Stimulated activated CD4-positive, alpha-beta T cell treated with anti-CD3 and anti-CD28 coated beads, TNF-alpha, amount 100 ng/mL, for 1 hour (primary cell): ENCODE results near the gene ST6GALNAC3.
"Not testable (repeated sequence)": the region's sequence is repeated elsewhere in the genome, so short reads cannot be mapped to it uniquely, and the experiment has no call there.

Experiments
- DNase-seq, 3 donors: peaks; one replicate each; pipeline ENCODE4 v3.0.0-alpha.2; 2020; ENCODE audit warnings: low read depth in 3 of 3, low spot score in 1 of 3

Gene ST6GALNAC3

DNA sequence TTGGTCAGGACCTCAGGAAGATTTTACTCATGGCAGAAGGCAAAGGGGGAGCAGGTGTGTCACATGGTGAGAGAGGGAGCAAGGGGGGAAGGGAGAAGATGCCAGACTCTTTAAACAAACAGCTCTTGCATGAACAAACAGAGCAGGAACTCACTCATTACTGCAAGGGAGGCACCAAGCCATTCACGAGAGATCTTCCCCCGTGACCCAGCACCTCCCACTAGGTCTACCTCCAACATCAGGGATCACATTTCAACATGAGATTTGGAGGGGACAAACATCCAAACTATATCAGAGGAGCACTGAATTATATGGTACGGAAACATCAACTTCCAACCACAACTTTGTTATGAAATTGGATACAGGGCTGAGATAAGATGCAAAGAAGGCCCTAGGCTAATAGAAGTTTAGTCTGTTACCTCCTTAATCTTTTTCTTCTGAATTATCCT, 164.9 kb downstream of the ST6GALNAC3 start:
- DNase-seq = no peak

DNA sequence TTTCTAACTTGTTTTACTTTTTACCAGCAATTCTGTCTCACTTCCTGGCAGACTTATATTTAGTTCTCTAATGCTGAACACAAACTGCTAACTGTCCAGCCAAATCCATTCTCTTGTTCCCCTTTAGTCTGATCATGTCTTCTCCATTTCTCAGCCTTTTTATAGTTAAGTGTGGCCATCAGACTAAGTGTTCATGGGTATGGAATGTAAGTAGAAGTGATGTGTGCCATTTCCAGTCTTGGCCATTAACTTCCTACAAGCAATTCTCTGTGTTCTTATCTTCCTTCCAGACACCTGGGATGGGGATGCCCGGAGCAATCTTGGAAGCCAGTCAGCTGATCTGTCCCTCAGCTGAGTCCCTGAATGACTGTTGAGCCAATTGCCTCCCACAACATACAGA, 165.8 kb downstream of the ST6GALNAC3 start:
- no peak for DNase-seq

DNA sequence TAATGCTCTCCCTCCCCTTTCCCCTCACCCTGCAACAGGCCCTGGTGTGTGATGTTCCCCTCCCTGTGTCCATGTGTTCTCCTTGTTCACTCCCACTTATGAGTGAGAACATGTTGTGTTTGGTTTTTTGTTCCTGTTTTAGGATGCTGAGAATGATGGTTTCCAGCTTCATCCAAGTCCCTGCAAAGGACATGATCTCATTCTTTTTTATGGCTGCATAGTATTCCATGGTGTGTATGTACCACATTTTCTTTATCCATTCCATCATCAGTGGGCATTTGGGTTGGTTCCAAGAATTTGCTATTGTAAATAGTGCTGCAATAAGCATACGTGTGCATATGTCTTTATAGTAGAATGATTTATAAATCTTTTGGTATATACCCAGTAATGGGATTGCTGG, 168.0 kb downstream of the ST6GALNAC3 start:
- not testable (repeated sequence) for DNase-seq

DNA sequence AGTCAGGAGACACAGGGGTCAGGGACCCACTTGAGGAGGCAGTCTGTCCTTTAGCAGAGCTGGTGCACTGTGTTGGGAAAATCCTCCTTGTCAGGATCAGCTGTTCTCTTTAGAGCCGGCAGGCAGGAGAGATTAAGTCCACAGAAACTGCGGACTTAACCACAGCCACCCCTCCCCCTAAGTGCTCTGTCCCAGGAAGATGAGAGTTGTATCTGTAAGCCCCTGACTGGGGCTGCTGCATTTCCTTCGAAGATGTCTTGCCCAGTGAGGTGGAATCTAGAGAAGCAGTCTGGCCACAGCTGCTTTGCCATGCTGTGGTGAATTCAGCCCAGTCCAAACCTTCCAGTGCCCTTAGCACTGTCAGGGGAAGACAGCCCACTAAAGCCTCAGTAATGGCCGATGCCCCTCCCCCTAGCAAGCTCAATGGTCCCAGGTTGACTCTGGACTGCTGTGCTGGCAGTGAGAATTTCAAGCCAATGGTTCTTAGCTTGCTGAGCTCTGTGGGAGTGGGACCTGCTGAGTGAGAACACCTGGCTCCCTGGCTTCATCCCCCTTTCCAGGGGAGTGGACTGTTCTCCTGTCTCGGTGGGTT, 172.8 kb downstream of the ST6GALNAC3 start:
- DNase-seq = no peak

DNA sequence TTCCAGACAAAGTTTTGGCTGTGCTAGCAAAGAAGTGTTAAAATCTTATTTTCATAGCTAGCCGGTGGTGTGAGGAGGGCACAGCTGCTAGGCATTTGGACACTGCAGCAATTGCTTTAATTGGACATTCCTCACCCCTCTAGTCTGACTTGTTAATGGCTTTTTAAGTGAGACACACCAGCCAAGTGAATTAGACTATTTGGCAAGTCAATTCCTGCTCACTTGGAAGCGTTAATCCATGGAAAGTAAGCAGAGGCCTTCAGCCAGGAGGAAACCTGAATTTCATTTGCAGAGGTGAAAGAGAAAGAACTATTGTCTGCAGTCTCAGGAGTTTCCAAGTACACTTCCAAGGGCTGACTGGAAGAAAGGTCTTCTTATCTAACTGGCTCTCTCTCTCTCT, 175.7 kb downstream of the ST6GALNAC3 start:
- no peak for DNase-seq

DNA sequence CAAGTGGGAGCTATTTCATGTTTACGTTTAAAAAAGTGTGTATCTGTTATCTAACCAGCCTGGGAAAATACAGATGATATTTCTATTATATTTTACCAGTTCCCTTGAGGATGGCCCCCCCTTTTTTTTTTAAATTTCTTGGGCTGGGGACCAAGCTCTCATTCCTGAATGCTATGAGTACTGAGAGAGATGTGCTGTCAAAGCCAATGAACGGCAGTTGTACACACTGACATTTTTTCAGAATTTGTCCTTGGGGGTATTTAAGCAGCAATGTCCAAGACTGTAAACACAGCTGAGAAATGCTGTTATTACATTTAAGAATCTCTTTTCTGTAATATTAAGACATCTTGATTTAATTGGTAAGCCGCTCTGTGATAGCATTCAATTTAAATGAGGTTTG, 177.9 kb downstream of the ST6GALNAC3 start:
- DNase-seq = no peak

DNA sequence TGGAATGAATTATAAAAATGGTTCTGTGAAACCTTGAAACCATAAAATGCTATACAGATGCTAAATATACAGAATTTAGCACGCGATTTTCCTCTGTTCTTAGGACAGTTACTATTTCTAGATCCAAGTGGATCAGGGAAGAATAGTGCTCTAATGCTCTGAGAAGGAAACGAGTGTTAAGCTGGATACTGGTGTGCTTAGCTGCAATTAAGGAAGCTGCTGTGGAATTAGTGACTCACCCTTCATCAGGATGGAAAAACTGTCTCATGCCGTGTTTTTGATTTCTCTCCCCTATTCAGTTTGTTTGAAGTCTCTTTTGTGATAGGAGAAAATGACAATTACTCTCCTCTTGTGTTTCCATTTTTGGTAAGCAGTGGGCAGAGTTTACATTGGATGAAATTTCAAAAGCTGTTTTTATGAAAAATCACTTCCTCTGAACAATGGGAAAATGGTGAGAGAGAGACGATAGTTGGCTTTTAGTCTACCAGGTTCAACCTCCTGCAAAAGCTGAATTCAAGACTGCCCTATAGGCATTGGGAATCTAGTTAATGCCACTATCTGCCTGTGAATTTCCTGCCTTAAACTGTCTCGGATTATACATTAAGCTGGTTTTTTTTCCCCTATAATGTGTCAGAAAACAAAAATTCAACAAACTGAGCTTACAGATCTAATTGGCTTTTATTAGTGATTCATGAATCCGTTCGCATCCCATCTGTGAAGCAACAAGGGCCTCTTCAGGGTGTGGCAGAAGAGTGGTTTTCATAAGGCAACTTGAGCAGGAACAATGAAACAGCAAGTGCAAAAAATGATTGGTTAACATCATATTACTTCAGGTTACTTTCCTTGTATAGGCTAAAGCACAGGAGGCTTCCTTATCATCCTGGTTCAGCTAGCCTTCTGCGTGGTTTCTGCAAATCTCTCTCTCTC, 179.8 kb downstream of the ST6GALNAC3 start:
- DNase-seq = no peak

DNA sequence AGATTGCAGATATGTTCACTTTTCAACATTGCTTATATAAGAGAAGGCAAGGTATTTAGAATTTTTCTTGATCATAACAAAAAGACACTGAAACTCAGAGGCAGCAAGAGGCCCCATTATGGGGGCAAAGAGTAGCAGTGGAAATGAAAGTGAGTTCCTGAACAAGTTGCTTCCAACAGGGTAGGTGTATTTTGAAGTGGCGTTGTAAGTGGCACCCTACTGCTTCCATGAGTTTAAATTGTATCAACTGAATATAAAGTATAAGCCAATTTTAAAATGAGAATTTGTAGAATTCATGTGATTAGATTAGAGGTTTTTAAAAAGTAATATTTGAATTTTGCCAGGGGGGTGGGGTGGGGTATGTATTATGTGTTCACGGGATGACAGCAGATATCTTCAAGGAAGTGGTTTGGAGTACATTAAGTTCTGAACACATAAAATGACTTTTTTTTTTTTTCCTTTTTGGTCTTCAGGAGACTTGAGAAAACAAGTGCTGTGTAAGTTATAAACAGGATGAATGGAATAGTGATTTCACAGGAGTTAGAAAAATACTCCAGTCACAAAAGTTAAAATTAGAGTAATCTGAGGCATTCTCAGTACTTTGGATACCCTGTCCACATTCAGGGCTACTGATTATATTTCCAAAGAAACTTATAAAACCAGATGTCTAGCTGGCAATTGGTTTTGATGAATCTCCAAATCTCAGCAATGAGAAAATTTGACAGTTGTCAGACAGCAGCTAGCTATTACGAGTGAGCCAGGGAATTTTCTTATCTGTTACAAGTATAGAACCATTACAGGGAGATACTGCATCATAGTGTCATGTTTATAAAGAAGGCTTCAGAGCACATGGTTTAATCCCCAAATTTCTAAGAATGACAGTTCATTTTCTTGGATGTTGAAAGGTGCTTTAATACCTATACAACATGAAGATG, 182.0 kb downstream of the ST6GALNAC3 start:
- DNase-seq = no peak

DNA sequence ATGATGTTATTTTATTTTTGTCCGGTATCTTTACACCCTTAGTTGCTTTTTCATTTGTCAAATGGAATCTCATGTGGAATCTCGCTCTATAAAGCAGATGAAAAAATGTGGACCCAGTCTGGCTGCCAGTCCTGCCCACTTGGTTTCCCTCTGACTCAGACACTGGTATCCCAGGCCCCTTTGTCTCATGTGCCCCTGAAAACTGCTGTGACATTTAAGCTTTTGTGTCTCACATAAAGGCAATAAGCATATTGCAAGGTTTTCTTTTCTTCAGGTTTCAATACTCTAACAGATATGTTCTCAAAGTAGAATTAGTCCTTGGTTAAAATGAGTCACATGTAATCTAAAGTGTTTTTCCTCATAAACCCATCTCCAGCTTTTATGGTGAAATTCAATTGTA, 183.3 kb downstream of the ST6GALNAC3 start:
- no peak for DNase-seq

DNA sequence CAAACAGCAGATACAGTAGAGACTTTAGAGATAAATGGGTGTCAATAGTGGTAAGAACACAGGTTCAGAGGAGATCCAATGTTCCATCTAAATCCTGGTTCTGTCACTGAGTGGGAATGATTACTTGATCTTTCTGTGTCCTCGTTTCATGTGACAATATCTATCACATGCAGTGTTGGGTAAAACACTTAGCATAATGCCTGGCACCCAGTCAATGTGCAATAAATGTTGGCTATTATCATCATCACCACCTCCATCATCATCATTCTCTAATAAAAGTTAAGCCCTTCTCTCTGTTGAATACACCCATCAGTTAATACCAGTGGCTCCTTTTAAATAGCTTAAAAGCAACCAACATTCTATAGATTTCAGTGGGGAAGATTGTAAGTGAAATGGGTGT, 184.7 kb downstream of the ST6GALNAC3 start:
- no peak for DNase-seq

DNA sequence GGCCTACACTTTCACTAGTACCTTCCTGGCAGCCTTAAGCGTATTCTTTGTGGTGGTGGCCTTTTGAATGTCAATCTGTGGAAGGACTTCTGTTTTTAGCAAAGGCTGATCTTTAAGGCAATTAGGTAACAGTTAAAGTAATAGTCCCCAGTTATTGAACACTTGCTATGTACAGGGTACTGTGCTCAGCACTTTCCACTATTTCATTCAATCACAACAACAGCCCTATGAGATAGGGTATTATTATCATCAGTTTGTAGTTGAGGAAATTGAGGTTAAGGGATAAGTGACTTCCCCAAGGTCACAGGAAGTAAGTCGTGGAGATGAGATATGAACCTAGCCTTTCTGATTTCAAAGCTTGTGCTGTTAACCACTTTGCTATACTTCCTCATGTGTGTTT, 185.7 kb downstream of the ST6GALNAC3 start:
- no peak for DNase-seq

DNA sequence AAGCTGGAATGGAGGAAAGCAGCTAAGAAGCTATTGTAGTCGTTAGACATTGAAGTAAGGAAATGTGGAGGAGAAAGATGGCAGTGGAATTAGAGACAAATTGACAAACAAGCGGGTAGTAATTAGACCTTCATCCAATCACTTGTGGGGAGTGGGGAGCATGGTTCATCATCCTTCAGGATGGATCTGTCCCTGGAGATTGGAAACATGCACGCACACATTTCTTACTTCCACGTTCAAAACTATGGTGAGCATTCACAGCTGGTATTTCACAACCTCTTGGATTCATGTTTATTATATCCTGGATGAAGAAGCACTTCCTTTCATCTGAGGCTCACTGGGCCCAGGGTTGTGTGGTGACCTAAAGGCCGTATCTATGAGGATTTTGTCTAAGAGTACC, 188.1 kb downstream of the ST6GALNAC3 start:
- no peak for DNase-seq

DNA sequence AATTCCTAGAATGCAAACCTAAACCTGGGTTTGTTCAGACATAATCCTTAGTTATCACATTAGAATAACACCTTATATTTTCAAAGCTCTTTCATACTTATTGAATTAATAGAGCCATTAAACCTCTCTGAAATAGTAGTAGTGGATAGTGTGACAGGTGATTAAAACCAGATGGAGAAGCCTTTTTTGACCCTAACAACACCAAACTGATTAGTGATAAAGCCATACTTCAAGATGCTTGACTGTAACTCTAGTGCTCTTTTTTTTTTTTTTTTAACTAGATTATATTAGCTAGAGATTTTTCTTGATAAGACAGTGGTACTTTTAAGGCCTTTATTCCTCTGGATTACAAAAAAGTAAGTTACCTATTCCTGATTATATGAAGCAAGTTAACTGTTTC, 190.1 kb downstream of the ST6GALNAC3 start:
- DNase-seq = no peak

DNA sequence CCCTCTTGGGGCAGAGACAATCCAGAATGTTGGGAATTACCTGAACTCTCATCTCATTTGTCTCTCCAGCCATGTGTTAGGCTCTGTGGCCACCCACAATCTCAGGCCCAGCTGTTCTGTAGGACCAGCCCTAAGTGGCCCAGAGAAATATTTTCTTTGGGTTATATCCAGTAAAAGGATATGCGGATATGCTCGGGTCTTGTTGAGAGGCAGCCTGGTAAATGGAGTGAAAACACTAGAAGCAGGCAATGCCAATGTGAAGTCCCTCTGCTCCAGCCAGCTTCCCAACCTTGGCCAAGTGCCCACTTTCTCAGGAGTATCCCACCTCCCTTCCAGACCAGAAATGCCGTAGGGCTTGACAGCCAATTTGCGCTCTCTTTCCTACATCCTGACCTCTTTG, 192.2 kb downstream of the ST6GALNAC3 start:
- DNase-seq = no peak

DNA sequence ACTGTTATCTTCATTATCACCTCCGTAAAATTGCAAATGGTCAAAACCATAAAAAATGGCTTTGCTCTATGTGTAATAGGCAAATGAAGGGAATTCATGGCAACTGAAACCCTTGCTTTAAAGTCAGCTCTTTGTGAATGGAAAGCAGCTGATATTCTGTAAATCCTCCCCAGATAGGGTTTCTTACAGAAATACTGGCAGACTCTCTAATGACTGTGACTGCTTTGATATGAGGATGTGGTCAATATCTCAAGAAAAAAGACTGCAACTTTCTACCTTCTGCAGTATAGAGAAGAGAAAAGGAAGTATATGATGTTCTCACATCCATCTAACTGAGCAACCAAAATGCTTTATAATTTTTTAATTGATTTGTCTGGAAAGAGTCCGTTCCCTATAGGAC, 193.1 kb downstream of the ST6GALNAC3 start:
- DNase-seq = no peak

DNA sequence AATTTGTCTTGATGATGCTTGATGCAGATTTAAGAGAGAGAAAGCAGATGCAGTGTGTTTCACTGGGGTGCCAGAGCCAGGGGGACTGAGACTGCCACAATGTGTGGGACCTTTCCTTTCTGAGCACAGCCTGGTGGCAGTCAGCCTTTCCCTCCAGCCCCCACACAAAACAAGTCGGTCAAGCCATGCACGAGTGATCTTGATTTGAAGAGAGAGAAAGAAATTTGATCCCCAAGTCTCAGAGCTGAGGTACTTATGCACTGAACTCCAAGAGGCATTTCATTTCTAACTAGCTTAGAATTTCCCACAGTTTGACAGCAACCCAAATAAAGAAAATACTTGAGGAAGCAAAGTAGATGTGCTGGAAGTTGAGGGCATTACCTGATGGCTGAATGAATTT, 193.8 kb downstream of the ST6GALNAC3 start:
- DNase-seq = no peak

DNA sequence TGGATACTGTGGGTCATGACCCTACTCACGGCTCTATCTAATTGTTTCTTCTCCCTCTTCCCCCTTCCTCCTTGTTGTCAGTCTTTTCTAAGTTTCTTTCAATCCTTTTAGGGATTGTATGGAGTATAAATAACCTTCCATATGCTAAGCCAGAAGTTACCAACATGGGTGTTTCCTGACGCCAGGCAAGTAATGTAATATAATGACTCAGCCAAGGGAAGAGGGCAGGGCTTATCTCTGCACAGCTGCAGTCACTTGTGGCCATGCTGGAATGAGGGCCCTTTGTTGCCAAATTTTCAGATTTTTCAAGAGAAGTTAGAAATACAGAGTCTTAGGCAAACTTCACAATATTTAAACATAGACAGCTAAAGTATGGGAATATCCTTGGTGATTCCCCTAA, 194.6 kb downstream of the ST6GALNAC3 start:
- no peak for DNase-seq

DNA sequence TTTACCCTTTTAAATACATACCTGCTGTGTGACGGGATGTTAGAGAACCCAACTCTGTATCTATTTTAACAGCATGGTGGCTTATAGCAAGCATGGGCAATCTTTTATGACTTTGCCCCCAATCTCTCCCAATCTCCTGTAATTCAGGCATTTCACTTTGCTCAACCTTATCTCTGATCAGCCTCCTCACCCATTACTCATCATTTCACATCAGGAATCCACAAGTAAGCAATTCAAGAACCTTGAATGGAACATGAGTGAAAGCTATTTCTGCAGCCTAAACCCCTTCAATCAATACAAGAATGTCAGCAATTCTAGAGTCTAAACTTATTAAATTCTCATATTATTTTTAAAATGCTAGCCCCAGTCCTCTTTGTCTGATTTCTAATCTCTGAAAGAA, 199.8 kb downstream of the ST6GALNAC3 start:
- no peak for DNase-seq

DNA sequence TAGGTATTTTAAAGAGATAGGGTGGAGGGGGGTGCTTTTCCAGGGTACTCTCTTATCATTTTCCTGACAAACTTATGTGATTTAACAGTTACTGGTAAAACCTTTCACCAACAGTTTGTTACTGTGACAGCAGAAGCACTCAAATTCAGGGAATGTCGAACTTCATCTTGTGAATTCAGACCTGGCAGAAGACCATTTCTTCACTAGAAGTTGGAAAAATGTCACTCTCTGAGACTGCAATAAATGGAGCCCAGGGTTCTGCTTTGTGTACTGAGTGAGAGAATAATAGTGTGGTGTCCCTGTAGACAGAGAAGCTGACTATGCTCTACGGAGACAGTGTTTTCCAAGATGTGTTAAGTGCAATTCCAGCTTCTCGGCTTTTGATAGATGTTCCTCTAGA, 200.2 kb downstream of the ST6GALNAC3 start:
- DNase-seq = no peak

DNA sequence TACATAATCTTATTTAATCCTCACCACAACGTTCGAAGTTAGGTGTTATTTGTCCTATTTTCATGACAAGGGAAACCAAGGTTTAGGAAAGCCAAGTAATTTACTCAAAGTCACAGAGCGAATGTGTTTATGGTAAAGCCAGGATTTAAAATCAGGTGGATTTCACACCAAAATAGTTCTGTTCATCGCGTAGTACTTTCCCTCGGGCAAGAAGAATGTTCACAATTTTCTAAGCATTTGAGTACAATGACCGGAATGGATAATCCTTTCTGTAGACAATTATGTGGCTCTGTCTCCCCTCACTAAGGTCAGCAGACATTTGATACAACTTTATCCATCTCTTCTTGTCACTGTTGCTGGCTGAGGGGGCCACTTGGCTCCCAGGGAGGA, 204.2 kb downstream of the ST6GALNAC3 start:
- DNase-seq = no peak

DNA sequence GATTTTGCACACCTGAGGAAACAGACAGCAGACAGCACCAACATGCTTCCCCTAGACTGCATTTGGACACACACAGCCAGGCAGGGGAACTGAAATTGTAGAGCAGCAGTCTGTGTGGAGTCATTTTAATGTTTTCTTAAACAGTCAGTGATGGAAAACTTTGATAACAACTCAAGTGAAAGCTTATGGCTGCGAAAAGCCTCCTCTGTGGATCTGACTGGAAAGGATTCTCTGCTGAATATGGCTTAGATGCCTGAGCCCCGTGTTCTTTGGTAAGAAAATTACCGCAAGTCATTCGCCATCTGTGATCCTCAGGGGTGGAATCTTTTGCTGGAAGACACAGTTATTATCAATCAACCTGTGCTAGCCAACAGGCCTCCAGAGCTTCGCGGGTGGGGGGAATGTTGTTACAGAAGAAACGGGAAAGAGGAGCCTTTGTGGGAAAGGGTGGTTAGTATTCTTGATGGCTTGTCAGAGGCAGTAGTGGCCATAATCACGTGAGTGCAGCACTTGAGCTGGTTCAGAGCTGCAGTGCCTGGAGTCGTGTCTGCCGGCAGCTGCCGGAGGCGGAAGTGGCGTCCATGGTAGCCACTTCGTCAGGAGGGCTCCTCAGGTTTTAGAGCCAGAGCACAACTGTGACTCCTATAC, 204.7 kb downstream of the ST6GALNAC3 start:
- no peak for DNase-seq
